GM23248 (cell line): Measurements from ENCODE around the gene ZFPM1.

Experiments used
- EZH2 ChIP-seq: fragments of 200-600 bp; sonication (generic); IDR thresholded peaks from 2 replicates; pipeline ENCODE4 v1.6.1; 2018; ENCODE audit warnings: antibody characterized with exemption, mild to moderate bottlenecking; ENCODE audit not compliant: insufficient read depth, poor library complexity, severe bottlenecking
- EZH2phosphoT487 ChIP-seq: fragments of 200-600 bp; sonication (generic); IDR thresholded peaks from 2 replicates; pipeline ENCODE4 v1.6.1; 2018; ENCODE audit warnings: antibody characterized with exemption, moderate library complexity, mild to moderate bottlenecking, low read depth; ENCODE audit not compliant: insufficient read depth

DNA sequence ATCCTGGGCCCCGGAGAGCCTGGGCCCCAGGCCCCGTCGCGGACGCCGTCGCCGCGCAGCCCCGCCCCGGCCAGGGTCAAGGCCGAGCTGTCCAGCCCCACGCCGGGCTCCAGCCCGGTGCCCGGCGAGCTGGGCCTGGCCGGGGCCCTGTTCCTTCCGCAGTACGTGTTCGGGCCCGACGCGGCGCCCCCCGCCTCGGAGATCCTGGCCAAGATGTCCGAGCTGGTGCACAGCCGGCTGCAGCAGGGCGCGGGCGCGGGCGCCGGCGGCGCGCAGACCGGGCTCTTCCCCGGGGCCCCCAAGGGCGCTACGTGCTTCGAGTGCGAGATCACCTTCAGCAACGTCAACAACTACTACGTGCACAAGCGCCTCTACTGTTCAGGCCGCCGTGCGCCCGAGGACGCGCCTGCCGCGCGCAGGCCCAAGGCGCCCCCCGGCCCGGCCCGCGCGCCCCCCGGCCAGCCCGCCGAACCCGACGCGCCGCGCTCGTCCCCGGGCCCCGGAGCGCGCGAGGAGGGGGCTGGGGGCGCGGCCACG is 80.4 kb downstream of the ZFPM1 start:
- no peak for TF ChIP-seq EZH2
- TF ChIP-seq EZH2phosphoT487, result no peak
